ENCODE results near the gene SARS1.
A peak's percentile ranks its signal among the peaks of the same experiment; 100 is the strongest.

The SARS1 gene

DNA sequence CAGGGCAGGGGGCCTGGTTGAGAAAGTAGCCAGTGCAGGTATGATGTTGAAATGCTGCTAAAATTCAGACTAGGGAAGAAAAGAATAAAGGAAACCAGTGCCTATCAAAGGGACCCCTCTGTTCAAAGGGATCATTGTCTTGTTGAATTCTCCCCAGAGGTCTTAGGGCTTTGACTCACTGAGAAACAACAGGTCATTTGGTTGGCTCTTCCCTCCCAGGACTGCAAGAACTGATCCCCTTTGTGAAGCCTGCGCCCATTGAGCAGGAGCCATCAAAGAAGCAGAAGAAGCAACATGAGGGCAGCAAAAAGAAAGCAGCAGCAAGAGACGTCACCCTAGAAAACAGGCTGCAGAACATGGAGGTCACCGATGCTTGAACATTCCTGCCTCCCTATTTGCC is 23.8 kb downstream of the SARS1 start:
- ATAC-seq (no peak), DNase-seq (no peak)
- H3K27me3 Mint-ChIP-seq, result peaks cover 12% of the 10 kb centered on the region
- H3K27ac Mint-ChIP-seq, result peak overlapping the region in 1 of 2 donors; percentile 31
- H3K9me3 Mint-ChIP-seq, result no peaks in the 10 kb centered on the region
- no peak overlapping the region for H3K4me3 Mint-ChIP-seq
- peaks cover 37% of the 10 kb centered on the region for H3K4me1 Mint-ChIP-seq

- Mint-ChIP-seq H3K27ac (no peak overlapping the region), H3K9me3 (no peaks in the 10 kb centered on the region)
- ATAC-seq, result no peak
These were observed 24.7 kb downstream of the SARS1 start for GRCh38 chr1:109238382-109238781.

DNA sequence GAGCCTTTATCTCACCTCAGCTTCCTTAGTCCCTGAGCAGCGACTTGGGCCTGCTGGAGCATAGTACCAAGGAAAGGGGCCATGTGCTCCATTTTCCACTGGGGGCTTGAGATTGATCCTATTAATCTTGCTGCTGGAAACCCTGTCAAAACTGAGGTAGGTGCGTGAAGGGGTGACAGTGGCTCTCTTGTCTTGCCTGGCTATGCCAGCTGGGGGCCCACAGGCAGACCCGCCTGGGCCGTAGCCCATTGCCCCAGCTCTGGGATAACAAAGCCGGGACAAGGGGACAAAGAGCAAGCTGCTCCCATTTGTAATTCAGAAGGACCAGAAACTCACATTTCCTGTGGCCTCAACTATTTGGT is 25.3 kb downstream of the SARS1 start:
- Mint-ChIP-seq H3K27me3 (peaks cover 24% of the 10 kb centered on the region), H3K4me1 (peaks cover 40% of the 10 kb centered on the region), H3K9me3 (no peaks in the 10 kb centered on the region), H3K27ac (no peak overlapping the region), H3K4me3 (no peak overlapping the region)
- no peak for ATAC-seq
- no peak for DNase-seq

More at GRCh38 chr1:109238382-109238781, 24.7 kb downstream of the SARS1 start:
- H3K27me3 Mint-ChIP-seq, result peaks cover 21% of the 10 kb centered on the region
- peaks cover 40% of the 10 kb centered on the region for H3K4me1 Mint-ChIP-seq
- no peak overlapping the region for H3K4me3 Mint-ChIP-seq
- DNase-seq, result no peak

DNA sequence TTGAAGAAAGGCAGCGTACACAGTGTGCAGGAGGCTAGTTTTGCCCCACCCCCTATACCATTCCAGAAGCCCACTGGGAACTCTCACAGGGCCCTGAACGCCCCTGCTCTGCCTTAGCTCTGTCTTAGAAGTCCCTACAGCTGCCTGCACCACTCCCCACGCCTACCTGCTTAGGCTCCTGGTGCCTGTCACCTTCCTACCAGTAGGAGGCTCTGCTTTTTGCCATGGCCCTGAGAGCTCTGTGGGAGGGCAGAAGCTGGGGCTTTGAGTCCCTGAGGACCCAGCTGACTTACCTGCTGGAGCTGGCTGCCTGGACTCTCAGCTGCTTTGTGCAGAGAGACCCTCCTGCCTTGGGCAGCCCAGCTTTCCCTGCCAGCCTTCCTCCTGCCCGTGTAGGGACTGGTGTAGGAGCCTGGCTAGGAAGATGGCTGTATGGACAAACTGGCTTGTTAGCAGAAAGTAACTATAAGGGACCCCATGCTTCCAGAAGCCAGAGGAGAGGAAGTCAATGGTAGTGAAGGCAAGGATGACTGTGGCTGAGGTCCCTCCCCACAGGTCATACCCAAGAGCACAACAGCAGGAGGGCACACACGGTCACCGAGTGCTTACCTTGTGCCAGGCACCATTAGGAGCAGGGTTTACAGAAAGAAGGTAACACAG is 25.8 kb downstream of the SARS1 start:
- Mint-ChIP-seq H3K9me3 (no peaks in the 10 kb centered on the region), H3K4me1 (peaks cover 40% of the 10 kb centered on the region), H3K4me3 (no peak overlapping the region), H3K27me3 (peaks cover 29% of the 10 kb centered on the region), H3K27ac (peak overlapping the region in 1 of 2 donors; percentile 87)
- no peak for DNase-seq
- ATAC-seq, result peak; percentile 65

GRCh38 chr1:109240158-109241152 is 26.7 kb downstream of the SARS1 start:
- Mint-ChIP-seq H3K27me3 (peaks cover 33% of the 10 kb centered on the region), H3K4me3 (no peak overlapping the region), H3K9me3 (no peaks in the 10 kb centered on the region), H3K4me1 (peaks cover 40% of the 10 kb centered on the region), H3K27ac (no peak overlapping the region)
- DNase-seq, result no peak
- ATAC-seq, result peak; percentile 39

DNA sequence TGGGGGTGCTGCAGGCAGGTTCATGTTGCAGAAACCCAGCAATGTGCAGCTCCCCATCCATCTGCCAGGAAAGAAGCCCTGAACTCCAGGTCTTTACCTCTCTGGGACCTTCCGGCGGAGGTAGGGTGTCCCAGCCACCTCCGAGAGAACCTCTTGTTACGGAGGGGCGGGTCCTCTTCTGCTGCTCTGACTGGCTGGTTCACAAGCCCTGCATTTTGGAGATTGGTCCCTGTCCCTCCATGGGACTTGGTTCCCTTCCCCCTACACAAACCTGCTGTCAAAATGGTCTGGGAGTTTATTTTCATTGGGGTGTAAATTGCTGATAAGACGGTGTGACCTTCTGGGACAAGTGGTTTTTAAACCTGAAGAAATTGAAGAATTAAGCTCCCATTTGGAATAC is 27.6 kb downstream of the SARS1 start:
- peaks cover 33% of the 10 kb centered on the region for H3K27me3 Mint-ChIP-seq
- ATAC-seq (peak; percentile 10), DNase-seq (no peak)
- H3K4me1 Mint-ChIP-seq, result peaks cover 40% of the 10 kb centered on the region
- H3K27ac Mint-ChIP-seq, result peak overlapping the region in 1 of 2 donors; percentile 13
- no peak overlapping the region for H3K4me3 Mint-ChIP-seq
- no peaks in the 10 kb centered on the region for H3K9me3 Mint-ChIP-seq

- Mint-ChIP-seq H3K4me1 (peaks cover 40% of the 10 kb centered on the region), H3K4me3 (no peak overlapping the region), H3K9me3 (no peaks in the 10 kb centered on the region), H3K27me3 (peaks cover 35% of the 10 kb centered on the region), H3K27ac (no peak overlapping the region)
- DNase-seq (no peak), ATAC-seq (peak; percentile 24)
These were observed 28.2 kb downstream of the SARS1 start for GRCh38 chr1:109241841-109242345.

- ATAC-seq (peak; percentile 5), DNase-seq (no peak)
- Mint-ChIP-seq H3K27ac (no peak overlapping the region), H3K4me3 (no peak overlapping the region), H3K27me3 (peaks cover 40% of the 10 kb centered on the region), H3K9me3 (no peaks in the 10 kb centered on the region), H3K4me1 (peaks cover 40% of the 10 kb centered on the region)
These were observed 28.7 kb downstream of the SARS1 start for GRCh38 chr1:109242387-109242786.

- peaks cover 48% of the 10 kb centered on the region for H3K27me3 Mint-ChIP-seq
- H3K4me3 Mint-ChIP-seq, result no peak overlapping the region
- no peak for DNase-seq
- ATAC-seq, result no peak
- H3K9me3 Mint-ChIP-seq, result no peaks in the 10 kb centered on the region
- H3K27ac Mint-ChIP-seq, result peak overlapping the region in 1 of 2 donors; percentile 29
- peaks cover 40% of the 10 kb centered on the region for H3K4me1 Mint-ChIP-seq
These were observed 29.5 kb downstream of the SARS1 start for GRCh38 chr1:109243221-109243620.

GRCh38 chr1:109243860-109244552 is 30.3 kb downstream of the SARS1 start:
- peak overlapping the region in 1 of 2 donors; percentile 89 for H3K27ac Mint-ChIP-seq
- H3K4me1 Mint-ChIP-seq, result peaks cover 40% of the 10 kb centered on the region
- no peak overlapping the region for H3K4me3 Mint-ChIP-seq
- no peaks in the 10 kb centered on the region for H3K9me3 Mint-ChIP-seq
- peaks cover 49% of the 10 kb centered on the region for H3K27me3 Mint-ChIP-seq
- ATAC-seq, result no peak
- no peak for DNase-seq

GRCh38 chr1:109246141-109246551 is 32.4 kb downstream of the SARS1 start:
- Mint-ChIP-seq H3K4me3 (no peak overlapping the region), H3K4me1 (peaks cover 34% of the 10 kb centered on the region), H3K9me3 (no peaks in the 10 kb centered on the region), H3K27ac (no peak overlapping the region), H3K27me3 (peaks cover 60% of the 10 kb centered on the region)
- no peak for ATAC-seq
- no peak for DNase-seq

DNA sequence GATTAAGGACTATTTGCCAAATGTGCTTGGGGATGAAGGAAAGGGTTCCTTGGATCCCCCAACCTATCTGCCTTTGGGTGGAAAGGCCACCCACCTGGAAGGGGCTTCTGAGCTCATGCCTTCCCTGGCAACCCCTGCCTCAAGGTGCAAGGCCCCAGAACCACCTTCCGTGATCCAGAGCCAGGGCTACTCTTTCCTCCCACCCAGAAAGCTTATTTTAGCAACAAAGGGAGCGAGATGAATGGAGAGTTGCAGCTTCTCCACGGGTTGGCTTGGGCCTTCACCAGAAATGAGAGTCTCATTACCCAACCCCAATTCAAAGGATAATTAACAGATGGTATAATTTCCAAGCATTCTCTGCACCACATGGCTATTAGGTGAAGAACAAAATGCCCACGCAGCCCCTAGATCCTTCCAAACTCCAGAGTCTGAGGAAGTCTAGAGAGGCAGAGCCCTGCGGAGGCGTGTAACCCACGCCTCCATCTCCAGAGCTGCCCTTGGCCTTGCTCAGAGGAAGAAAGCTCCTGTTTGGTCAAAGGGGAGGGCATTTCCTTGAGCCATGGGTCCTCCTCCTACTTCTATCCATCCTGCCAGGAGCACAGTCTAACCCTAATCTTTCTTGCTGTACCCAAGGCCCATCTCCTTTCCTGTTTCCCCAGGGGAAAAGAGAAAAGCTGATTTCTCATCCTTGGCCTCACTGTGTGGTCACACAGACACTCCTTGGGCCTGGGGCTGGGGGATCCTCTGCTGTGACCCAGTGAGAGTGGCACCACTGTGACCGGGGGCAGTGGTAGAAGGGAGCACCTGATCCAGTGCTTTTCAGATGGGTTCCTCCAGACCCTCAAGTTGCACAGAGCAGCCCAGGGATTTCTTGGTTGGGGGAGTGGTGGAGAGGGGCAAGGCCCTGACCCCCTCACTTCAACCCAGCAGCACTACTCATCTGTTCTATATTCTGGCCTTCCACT is 34.0 kb downstream of the SARS1 start:
- Mint-ChIP-seq H3K27me3 (peaks cover 47% of the 10 kb centered on the region), H3K4me1 (peaks cover 25% of the 10 kb centered on the region), H3K27ac (no peak overlapping the region), H3K9me3 (no peaks in the 10 kb centered on the region), H3K4me3 (no peak overlapping the region)
- no peak for ATAC-seq
- DNase-seq, result no peak

- Mint-ChIP-seq H3K27me3 (peaks cover 40% of the 10 kb centered on the region), H3K4me1 (peaks cover 27% of the 10 kb centered on the region), H3K4me3 (no peak overlapping the region), H3K9me3 (no peaks in the 10 kb centered on the region), H3K27ac (no peak overlapping the region)
- no peak for DNase-seq
- ATAC-seq, result no peak
These were observed 34.7 kb downstream of the SARS1 start for GRCh38 chr1:109248444-109248796.

DNA sequence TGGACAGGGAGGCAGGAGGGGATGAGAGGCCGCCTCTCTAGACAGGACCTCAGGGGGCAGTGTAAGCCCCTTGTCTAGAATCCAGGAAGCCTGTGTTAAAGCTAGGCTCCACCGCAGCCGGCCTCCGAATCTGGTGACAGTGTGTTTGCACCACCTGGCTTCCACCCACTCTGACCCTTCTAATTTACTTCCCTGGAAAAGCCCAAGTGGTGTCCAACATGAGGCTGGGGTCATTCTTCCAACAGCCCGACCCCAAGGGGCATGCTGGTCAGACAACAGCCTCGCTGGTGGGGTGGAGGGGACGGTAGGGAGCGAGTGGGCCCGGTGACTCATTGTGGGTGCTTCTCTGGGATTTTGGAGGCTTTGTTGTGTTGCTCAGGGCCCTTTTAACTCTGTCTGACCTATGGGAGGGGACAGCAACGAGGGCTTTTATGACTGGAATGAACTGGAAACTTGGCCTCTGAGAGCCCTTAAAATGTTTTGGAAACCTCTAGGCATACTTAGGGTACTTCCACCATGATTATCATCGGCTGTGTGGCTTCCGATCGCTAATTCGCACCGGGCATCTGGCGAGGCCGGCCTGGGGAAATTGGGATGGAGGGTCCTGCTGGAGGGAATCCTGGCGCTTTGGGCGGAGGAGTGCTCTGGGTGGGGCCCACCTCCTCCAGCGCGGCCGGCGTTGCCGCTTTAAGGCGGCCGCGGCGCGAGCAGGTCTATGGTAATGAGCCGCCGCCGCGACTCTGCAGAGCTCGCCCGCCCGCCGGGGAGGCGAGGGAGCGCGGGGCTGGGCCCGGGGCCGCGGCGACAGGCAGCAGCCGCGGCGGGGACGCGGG is 35.3 kb downstream of the SARS1 start, which contains the start of gene CELSR2:
TSS of gene CELSR2 (plus strand) at position 743 of the 833 bp plus-strand sequence. CDS start 541 bp downstream, outside the sequence.
- peak within 1 kb of the TSS; percentile 53 to 76 for H3K4me3 Mint-ChIP-seq

More for the DNA sequence above, 35.3 kb downstream of the SARS1 start, which contains the start of gene CELSR2:
- no peak within 1 kb of the TSS for H3K27ac Mint-ChIP-seq
- no peaks in the 10 kb centered on the region for H3K9me3 Mint-ChIP-seq
- H3K4me1 Mint-ChIP-seq, result peaks cover 31% of the 10 kb centered on the region
- DNase-seq, result peak; percentile 58 to 64
- H3K27me3 Mint-ChIP-seq, result peaks cover 37% of the 10 kb centered on the region
- ATAC-seq, result peak; percentile 90

All from stimulated activated naive CD8-positive, alpha-beta T cell treated with anti-CD3 and anti-CD28 coated beads, Interleukin-15, amount 100 ng/mL, for 72 hours (primary cell).